Fibroblast of skin of left quadriceps (primary cell): ENCODE measurements around the gene CCDC51.
"Not testable (repeated sequence)": the region's sequence is repeated elsewhere in the genome, so short reads cannot be mapped to it uniquely, and the experiment has no call there.

Source experiments
- DNase-seq, 2 experiments: peaks; one replicate each; pipeline ENCODE4 v3.0.0-alpha.2; 2013; ENCODE audit warnings: low read depth in 2 of 2

CCDC51 gene

DNA sequence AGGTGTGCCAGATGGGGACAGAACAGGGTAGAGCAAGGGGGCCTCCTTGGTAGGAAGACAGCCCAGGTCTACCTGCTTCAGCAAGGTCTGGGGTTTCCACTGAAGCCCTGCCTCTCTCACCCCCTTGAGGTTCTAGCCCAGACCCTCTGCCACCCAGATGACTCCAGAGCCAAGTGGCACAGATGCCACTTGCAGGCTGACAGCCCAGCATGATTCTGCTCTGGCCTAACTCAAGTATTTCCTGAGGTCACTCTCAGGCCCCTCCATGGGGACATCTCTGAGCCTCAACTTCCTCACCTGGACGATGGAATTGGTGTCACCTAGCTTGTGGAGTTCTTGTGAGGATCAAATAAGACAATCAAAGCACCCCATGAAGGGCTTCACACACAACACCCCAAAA is 33.9 kb downstream of the CCDC51 start:
- no peak for DNase-seq

GRCh38 chr3:48405343-48405881 is 34.5 kb downstream of the CCDC51 start:
- no peak for DNase-seq

GRCh38 chr3:48404440-48405342 is 35.2 kb downstream of the CCDC51 start:
- DNase-seq: no peak

DNA sequence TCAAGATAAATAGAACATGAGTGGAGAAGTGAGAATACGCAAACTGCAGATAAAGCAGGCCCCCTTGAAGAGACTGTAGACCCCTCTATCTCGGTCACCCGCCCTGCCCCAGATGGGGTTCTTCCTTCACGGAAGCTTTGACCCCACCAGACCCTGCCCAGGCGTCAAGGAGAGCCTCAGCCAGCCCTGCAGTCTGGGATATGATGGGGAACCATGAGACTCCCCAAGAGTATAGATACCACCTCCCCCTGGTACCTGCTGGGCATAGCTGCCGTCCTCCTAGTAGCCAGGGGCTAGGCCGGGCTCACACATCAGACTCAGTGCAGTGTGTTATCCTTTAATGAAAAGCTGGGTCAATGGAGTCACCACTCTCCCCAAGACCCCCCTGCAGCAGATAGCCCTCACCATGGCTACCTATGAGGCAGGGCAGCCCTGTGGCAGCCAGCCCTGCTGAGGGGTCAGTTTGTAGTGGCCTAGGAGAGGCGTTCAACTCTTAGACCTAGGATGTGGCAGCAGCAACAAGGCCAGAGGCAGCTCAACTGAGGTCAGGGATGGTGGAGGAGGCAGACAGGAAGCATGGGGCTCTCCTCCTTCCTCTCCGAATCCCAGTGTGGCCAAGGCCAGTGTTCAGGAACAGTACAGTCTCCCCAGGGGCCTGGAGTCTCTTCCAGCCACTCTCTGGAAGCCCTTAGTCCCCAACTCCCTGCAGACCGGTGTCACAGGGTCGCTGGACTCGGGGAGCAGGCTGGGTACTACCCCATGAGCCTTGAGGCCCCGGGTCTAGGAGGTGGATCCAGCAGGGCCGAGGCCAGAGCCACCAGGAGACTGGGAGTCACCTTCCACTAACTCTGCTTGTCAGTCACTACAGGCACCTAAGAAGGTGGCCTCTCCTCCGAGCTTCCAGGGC is 36.1 kb downstream of the CCDC51 start:
- DNase-seq: no peak

- no peak for DNase-seq
Measured at GRCh38 chr3:48402907-48403306, 37.0 kb downstream of the CCDC51 start.

GRCh38 chr3:48402281-48402732 is 37.6 kb downstream of the CCDC51 start:
- DNase-seq: peak; percentile 69

- DNase-seq: not testable (repeated sequence)
Measured at GRCh38 chr3:48401434-48401901, 38.5 kb downstream of the CCDC51 start.

- peak; percentile 13 to 20 for DNase-seq
Measured at GRCh38 chr3:48400824-48401433, 39.0 kb downstream of the CCDC51 start.

DNA sequence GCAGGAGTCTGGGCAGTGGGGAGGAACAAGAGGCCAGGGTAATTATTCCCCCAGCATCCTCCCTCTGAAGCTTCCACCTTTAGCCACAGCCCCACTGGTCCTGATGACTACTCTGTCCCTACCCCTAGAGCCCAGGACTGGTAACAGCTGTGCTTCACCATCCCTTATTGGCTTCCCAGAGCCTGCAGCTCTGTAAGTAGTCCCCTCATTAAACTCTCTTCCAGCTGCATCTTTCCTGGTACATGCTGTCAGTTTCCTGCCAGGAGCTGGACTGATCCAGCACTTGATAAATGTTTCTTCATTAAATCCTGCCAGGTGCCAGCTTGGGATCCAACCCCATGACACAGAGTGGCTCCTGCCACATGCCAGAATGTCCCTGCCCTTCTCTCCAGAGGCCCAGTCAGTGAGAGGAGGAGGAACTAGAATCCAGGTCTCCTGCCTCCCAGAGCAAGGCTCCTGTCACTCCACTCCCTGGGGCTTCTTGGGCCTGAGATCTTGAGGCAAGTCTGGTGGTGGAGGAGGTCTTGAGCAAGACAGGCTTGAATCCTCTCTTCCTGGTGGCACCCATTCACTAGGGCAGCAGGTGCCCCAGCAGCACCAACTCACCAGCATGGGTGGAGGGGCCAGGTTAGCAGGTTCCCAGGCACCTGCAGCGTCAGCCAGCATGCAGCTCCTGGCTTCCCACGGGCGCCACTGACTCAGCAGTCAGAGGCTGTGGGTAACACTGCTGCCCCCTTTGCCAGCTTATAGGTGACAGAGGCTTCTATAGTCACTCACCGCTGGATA is 40.3 kb downstream of the CCDC51 start:
- no peak for DNase-seq

GRCh38 chr3:48398701-48399386 is 41.1 kb downstream of the CCDC51 start:
- no peak for DNase-seq

DNA sequence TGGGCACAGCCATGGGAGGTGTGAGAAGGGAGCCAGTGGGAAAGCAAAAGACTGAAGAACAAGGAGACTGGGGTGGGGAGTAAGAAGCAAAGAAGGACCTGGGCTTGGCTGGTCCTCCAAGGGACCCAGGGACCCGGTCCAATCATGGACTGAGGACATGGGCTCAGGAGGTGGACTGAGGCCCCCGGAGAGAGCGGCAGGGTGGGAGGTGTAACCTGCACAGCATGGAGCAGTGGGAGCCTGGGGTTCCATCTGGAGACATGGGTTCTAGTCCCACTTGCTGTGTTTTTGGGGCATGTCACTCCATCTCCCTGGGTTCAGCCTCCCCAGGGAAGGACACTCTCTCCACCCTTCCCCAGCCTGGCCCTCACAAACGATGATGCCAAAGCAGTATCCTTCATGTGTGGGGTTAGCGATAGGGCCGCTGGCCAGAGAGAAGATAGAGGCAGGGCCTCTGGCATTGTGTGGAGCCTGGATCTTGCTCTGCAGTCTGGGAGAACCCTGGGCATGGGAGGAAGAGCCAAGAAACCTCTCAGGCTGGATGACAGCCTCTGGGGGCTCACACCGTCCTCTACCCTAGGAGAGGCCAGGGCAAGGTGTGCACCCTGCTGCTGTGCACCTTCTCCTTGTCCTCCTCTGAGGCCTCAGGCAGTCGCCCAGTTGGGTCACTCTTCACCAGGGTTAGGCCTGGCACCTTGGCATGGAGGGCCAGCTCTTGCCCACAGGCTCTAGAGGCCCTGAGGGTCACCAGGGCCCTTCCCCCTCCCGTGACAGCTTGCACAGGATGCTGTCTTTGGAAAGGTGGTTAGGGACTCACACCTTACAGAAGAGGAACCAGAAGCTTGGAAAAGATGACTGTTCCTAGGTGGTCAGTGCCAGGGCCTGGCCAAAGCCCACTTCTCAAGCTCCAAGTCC is 41.9 kb downstream of the CCDC51 start:
- no peak for DNase-seq

GRCh38 chr3:48395714-48396113 is 44.2 kb downstream of the CCDC51 start:
- no peak for DNase-seq

DNA sequence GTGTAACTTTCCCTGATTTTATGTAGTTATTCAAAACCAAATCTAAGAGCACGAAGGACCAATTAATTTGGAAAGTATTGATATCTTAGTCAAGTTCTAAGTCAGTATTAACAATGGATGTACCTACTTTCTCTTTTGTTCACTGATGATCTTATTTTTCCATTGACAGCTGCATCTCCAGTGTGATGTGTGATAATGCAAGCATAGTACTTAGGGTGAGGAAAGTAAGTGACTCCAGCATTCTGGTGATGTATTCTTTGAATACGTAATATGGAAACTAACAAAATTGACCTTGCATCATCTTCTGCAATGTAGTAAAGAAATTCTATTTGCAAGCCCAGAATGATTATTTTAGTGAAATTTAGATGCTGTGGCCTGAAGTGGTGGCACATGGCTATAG is 45.5 kb downstream of the CCDC51 start:
- no peak for DNase-seq

GRCh38 chr3:48388966-48389365 is 51.0 kb downstream of the CCDC51 start:
- DNase-seq: no peak

GRCh38 chr3:48387634-48388033 is 52.3 kb downstream of the CCDC51 start:
- no peak for DNase-seq
